B cell (primary cell): ENCODE measurements around the gene RAB3IL1.

ENCODE experiments used
- CTCF ChIP-seq: fragments of 200-600 bp; IDR thresholded peaks from one replicate; pipeline ENCODE4 v1.8.0; 2022; ENCODE audit warnings: antibody characterized with exemption, mild to moderate bottlenecking
- EZH2 ChIP-seq: IDR thresholded peaks from 2 replicates; pipeline ENCODE4 v1.6.1; 2012; ENCODE audit warnings: borderline replicate concordance, low read depth, mild to moderate bottlenecking, moderate library complexity, low read length; ENCODE audit not compliant: insufficient read depth, poor library complexity, severe bottlenecking

GRCh38 chr11:61964058-61964665, 46.8 kb upstream of the RAB3IL1 start:
- TF ChIP-seq EZH2 (no peak), CTCF (no peak)
